Activated naive CD4-positive, alpha-beta T cell treated with anti-CD3 and anti-CD28 coated beads, Interleukin-2, amount 50 U/mL, for 24 hours (primary cell): ENCODE data around the gene NCAPD3.
A peak's percentile ranks its signal among the peaks of the same experiment; 100 is the strongest.

ENCODE experiments used
- H3K27ac Mint-ChIP-seq: one replicate; pipeline ENCODE4 v1.8.0; 2021; ENCODE audit warnings: mild to moderate bottlenecking, mixed read lengths
- H3K27me3 Mint-ChIP-seq: one replicate; pipeline ENCODE4 v1.8.0; 2021; ENCODE audit warnings: mixed read lengths
- H3K36me3 Mint-ChIP-seq: one replicate; pipeline ENCODE4 v1.8.0; 2021; ENCODE audit warnings: mixed read lengths
- H3K4me1 Mint-ChIP-seq: one replicate; pipeline ENCODE4 v1.8.0; 2021; ENCODE audit warnings: mixed read lengths
- H3K4me3 Mint-ChIP-seq: one replicate; pipeline ENCODE4 v1.8.0; 2021; ENCODE audit warnings: mild to moderate bottlenecking, mixed read lengths
- H3K9me3 Mint-ChIP-seq: one replicate; pipeline ENCODE4 v1.8.0; 2021; ENCODE audit warnings: mixed read lengths

The NCAPD3 gene

DNA sequence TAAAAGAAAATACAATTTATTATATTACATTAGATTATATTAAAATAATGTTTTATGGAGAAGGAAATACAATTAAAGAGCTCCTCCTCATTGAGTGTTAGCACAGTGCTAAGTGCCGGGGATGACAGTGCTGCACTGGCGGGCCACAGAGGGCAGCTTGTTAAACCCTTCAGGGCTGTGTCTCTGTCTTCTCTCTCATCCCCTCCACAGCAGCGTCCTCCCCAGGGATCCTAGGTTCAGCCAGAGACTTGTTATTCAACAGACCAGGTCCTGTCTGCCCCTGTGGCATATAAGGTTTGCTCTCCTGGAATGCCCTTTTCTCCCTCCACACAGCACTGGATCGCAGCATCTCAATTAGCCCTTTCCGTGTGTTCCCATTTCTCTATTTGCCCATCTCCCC is 15.2 kb upstream of the NCAPD3 start:
- no peaks in the 10 kb centered on the region for H3K9me3 Mint-ChIP-seq
- H3K27ac Mint-ChIP-seq, result no peak overlapping the region
- H3K27me3 Mint-ChIP-seq, result no peaks in the 10 kb centered on the region
- H3K36me3 Mint-ChIP-seq, result peaks cover 11% of the 10 kb centered on the region
- no peaks in the 10 kb centered on the region for H3K4me1 Mint-ChIP-seq
- H3K4me3 Mint-ChIP-seq, result no peak overlapping the region

DNA sequence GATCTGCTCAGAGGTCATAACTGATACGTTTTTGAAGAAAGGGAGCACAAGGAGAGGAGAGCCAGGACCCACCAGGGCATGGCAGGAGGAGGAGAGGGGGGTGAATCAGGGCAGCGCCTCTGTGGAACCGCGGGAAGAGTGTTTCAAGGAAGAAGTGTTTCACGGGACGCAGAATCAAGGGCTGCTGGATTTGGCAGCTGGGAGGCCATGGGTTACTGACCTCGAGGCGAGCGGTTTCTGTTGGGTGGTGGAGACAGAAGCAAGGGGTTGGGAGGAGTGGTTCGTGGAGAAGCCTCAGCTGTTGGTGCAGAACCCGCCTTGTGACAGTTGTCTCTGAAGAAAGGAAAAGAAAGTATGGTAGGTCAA is 13.8 kb upstream of the NCAPD3 start:
- H3K27me3 Mint-ChIP-seq, result no peaks in the 10 kb centered on the region
- peaks cover 5% of the 10 kb centered on the region for H3K4me1 Mint-ChIP-seq
- no peak overlapping the region for H3K27ac Mint-ChIP-seq
- H3K9me3 Mint-ChIP-seq, result no peaks in the 10 kb centered on the region
- H3K36me3 Mint-ChIP-seq, result peaks cover 11% of the 10 kb centered on the region
- H3K4me3 Mint-ChIP-seq, result no peak overlapping the region

DNA sequence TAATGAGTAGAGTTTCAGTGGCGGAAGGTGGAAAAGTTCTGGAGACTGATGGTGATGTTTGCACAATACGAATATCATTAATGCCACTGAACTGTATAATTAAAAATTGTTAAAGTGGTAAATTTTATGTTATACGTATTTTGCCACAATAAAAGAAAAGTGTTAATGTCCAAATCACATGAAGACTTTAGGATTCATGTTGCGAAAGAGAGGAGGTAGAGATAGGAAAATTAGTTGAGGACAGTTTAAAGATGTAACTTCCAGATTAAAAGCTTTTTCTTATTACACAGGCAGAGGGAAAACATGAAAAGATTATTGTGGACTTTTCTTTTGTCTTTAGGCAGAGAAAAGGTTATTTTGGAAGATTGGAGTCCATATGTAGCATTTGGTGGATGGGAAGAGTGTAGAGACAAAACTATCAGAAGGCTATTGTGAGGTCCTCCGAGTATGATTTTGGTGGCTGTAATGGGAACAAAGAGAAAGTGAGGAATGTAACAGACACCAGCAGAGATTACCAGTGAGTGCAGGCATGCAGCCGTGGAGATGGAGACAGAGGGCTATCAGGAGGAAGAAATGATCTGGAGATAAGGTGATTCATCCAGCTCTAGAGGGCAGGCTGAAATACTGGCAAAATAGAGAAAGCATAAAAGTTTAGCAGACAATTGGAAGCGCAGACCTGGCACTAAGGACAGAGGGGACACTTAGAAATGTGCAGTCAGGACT is 13.2 kb upstream of the NCAPD3 start:
- H3K4me3 Mint-ChIP-seq, result no peak overlapping the region
- no peaks in the 10 kb centered on the region for H3K27me3 Mint-ChIP-seq
- no peaks in the 10 kb centered on the region for H3K9me3 Mint-ChIP-seq
- H3K27ac Mint-ChIP-seq, result no peak overlapping the region
- H3K4me1 Mint-ChIP-seq, result peaks cover 11% of the 10 kb centered on the region
- H3K36me3 Mint-ChIP-seq, result peaks cover 10% of the 10 kb centered on the region

DNA sequence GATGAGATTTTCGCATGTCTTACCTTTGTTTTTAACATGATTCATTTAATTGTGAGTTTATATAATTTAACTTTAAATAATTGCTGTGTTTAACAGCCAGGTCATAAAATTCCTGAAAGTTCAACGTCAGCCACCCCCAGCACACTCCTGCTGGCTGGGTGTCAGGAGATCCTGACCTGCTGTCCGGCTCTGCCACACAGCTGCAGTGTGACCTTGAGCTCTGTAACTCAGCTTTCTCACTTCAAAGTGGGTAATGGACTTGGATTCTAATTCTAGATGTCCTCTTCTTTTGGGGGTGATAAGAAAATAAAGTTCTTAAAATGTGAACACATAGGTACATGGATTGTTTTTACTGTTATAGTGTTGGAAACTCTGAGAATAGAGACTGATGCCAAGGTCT is 11.6 kb upstream of the NCAPD3 start:
- peaks cover 8% of the 10 kb centered on the region for H3K36me3 Mint-ChIP-seq

DNA sequence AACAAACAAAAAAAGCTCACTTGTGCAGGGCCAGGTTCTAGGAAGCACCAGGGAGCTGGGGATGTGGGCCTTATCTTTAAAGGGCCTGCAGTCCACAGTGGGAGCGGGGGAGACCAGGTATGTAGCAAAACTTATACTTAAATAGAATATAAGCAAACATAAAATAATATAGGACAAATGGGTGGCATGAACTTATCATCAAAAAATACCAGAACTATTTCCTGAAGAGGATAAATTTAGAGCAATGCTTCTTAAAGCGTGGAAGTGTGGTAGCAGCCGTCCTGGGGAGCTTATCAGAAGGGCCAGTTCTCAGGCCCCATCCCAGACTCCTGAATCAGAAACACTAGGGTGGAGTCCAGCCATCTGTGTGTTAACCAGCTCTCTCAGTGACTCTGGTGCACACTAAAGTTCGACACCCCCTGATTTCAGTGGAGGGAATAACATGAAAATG is 10.0 kb upstream of the NCAPD3 start:
- H3K4me1 Mint-ChIP-seq, result peaks cover 39% of the 10 kb centered on the region
- H3K4me3 Mint-ChIP-seq, result no peak overlapping the region
- H3K27me3 Mint-ChIP-seq, result no peaks in the 10 kb centered on the region
- no peaks in the 10 kb centered on the region for H3K9me3 Mint-ChIP-seq
- no peak overlapping the region for H3K27ac Mint-ChIP-seq
- H3K36me3 Mint-ChIP-seq, result peaks cover 9% of the 10 kb centered on the region

More for the DNA sequence above, 11.6 kb upstream of the NCAPD3 start:
- H3K27me3 Mint-ChIP-seq, result no peaks in the 10 kb centered on the region
- no peak overlapping the region for H3K27ac Mint-ChIP-seq
- no peaks in the 10 kb centered on the region for H3K9me3 Mint-ChIP-seq
- H3K4me1 Mint-ChIP-seq, result peaks cover 23% of the 10 kb centered on the region
- no peak overlapping the region for H3K4me3 Mint-ChIP-seq

DNA sequence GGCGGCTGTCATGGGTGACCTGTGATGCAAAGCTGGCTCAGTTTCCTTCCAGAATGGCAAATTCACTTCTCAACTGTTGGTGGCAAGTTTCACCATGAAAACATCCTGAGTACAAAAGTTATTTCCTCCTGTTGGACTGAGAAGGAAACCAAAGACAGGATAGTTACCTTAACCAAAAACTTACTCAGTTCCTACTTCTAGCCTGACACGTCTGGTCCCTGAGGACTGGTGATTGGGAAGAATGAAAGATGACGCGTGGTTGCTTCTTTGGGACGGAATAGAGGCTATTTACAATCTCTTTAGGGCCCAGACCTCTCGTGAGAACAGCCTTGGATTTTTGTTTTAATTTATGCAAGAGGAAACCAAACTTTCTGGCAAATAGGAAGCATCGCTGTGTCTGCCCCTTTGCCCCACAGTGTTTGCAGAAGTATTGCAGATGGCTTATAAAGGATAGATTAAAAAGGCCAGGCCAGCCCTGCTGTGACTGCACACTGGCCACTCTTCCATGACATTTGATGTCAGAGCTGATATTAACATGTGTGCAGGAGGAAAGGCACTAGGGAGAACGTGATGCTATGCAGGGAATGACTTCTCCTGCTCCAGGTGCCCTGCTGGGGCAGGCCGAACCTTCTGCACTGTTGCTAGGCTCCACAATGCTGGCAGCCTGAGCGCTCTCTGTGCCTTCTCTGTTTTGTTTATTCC is 8.3 kb upstream of the NCAPD3 start:
- Mint-ChIP-seq H3K9me3 (no peaks in the 10 kb centered on the region), H3K4me1 (peaks cover 56% of the 10 kb centered on the region), H3K4me3 (no peak overlapping the region), H3K27me3 (no peaks in the 10 kb centered on the region), H3K27ac (peak overlapping the region; percentile 51), H3K36me3 (peaks cover 8% of the 10 kb centered on the region)

DNA sequence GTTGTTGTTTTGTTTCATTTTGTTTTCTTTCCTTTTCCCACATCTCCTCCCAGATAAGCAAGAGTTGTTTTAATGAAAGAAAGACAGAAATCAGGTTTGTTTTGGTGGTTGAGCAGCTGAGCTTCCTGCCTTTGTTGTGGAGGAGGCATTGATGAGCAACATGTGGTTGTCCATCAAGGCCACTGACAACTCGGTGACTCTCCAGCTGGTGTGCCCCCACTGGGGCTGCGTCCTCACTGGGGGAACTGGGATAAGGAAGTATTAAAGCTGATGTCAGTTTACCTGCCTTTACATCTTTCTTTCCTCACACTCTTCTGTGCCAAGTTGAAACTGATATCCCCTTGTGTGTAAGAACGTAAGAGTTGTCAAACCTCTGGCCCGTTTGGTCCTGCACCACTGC is 6.6 kb upstream of the NCAPD3 start:
- H3K27me3 Mint-ChIP-seq, result no peaks in the 10 kb centered on the region
- peaks cover 73% of the 10 kb centered on the region for H3K4me1 Mint-ChIP-seq
- no peak overlapping the region for H3K4me3 Mint-ChIP-seq
- peaks cover 6% of the 10 kb centered on the region for H3K36me3 Mint-ChIP-seq
- peak overlapping the region; percentile 65 for H3K27ac Mint-ChIP-seq
- H3K9me3 Mint-ChIP-seq, result no peaks in the 10 kb centered on the region

DNA sequence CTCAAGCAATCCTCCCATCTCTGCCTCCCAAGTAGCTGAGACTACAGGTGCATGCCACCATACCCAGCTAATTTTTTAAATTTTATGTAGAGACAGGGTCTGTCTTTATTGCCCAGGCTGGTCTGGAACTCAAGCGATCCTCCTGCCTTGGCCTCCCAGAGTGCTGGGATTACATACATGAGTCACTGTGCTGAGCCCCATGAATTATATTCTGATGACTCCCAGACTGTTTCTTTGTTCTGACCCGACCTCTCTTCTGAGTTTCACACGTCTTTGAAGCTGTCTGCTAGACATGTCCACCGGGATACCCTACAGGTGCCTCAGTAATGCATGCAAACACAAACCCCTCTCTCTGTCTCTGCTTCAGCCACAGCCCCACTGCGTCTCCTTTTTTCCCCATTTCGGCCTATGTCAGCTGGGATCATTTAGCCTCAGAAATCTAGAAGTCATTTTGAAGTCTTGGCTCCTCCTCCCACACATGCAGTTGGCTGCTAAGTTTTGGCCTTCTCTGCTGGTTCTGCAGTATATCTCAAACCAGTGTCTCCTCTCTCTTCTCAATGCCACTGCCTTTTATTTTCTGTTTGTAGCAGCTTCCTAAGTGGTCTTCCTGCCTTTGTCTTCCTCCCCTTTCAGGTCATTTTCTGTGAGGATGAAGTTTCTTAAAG is 5.5 kb upstream of the NCAPD3 start:
- no peaks in the 10 kb centered on the region for H3K27me3 Mint-ChIP-seq
- H3K36me3 Mint-ChIP-seq, result peaks cover 3% of the 10 kb centered on the region
- H3K27ac Mint-ChIP-seq, result no peak overlapping the region
- peak overlapping the region; percentile 47 for H3K4me3 Mint-ChIP-seq
- H3K9me3 Mint-ChIP-seq, result no peaks in the 10 kb centered on the region
- peaks cover 76% of the 10 kb centered on the region for H3K4me1 Mint-ChIP-seq

DNA sequence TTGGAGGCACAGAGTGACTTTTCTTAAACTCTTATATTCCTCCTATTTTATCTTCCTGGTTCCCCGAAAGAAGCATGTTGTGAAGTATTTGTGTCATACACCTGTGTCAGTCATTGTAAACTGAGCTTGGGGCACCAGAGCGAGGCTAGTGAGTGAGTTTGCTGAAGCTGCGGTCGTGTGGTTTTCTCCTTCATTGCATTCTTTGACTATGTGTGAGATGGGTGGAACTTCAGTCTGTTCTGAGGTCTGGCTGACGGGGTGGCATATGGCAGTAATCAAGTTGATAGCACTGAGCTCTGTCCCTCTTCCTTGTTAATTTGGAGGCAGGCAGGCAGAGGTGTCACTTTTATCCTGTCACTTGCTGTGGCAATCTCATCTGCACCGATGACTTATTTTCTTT is 4.9 kb upstream of the NCAPD3 start:
- Mint-ChIP-seq H3K9me3 (no peaks in the 10 kb centered on the region), H3K4me1 (peaks cover 76% of the 10 kb centered on the region), H3K27me3 (no peaks in the 10 kb centered on the region), H3K4me3 (no peak overlapping the region), H3K27ac (no peak overlapping the region), H3K36me3 (peaks cover 3% of the 10 kb centered on the region)

DNA sequence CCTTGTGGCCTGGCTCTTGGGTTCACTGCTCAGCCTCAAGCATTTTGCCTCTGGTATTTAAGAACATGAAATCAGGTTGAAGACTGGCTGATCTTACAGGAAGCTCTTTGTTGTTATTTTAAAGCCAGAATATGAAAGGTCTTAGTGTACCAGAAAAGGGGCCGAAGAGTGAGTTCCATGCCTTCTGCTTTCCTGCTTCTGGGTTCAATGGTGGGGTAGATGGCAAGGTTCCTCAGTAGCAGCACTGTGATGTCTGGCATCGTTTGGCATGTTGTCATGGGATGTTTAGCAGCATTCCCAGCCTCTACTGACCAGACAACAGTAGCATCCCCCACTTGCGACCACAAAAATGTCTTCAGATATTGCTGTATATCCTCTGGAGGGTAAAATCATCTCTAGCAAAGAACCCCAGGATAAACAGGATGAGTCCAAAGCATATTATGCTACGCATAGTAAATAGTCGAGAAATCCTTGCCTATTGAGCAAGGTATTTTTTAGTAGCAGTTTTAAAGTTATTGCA is 3.1 kb upstream of the NCAPD3 start:
- H3K27ac Mint-ChIP-seq, result no peak overlapping the region
- no peaks in the 10 kb centered on the region for H3K9me3 Mint-ChIP-seq
- H3K4me1 Mint-ChIP-seq, result peaks cover 78% of the 10 kb centered on the region
- peaks cover 3% of the 10 kb centered on the region for H3K36me3 Mint-ChIP-seq
- no peaks in the 10 kb centered on the region for H3K27me3 Mint-ChIP-seq
- peak overlapping the region; percentile 49 for H3K4me3 Mint-ChIP-seq

DNA sequence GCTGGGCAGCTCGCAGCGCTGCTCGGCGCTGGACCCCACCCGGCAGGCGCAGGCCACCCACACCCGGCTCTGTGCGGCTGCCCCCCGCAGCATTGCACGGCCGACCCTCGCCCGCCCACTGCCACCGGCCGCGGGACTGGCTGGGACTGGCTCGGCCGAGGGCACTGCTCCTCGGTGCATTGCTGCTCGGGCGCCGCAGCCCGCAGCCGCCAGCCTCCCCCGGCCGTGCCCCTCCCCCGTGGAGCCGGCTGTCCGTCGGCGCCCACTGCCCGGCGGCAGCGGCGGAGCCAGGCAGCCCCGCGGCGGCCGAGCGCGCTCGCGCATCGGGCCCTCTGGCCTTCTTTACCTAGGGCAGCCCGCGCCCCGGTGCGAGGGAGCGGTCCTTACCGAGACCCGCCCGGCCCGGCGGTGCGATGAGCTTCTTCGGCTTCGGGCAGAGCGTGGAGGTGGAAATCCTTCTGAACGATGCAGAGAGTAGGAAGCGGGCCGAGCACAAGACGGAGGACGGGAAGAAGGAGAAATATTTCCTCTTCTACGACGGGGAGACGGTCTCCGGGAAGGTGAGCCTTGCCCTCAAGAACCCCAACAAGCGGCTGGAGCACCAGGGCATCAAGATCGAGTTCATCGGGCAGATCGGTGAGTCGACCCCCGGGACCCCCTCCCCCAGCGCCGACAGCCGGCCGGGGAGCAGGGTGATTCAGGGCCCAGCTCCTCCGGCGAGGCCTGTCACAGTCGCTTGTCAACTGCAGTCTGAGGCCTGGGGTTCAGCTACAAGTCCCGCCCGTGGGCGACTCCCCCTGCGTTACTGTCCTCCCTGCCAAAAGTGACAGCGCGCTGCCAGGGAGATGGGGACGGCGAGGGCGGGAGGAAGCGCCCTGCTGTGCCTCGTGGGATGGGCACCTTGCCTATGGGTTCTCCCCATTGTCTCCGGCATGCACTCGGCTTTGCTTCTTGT is 1.2 kb upstream of the NCAPD3 start:
- Mint-ChIP-seq H3K4me1 (peaks cover 74% of the 10 kb centered on the region), H3K9me3 (no peaks in the 10 kb centered on the region), H3K4me3 (peak overlapping the region; percentile 93), H3K27me3 (no peaks in the 10 kb centered on the region), H3K36me3 (peaks cover 7% of the 10 kb centered on the region), H3K27ac (peak overlapping the region; percentile 94)

DNA sequence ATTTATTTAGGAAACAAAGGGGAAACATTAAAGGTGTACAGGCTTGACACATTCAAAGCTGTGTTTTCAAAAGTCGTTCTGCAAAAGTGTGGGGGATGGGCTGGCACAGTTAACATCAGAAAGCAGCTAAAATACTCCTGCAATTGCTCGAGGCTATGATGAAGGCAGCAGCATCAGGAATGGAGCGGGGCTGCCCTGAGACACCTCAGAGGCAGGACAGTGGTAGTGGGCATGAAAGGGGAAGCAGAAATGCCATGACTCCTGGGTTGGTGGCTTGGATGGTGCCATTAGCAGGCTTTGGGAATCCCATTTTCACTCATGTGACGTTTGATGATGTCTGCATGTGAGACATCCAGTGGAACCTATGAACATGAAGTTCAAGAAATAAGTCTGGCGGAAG is 646 bp downstream of the NCAPD3 start:
- H3K4me1 Mint-ChIP-seq, result peaks cover 68% of the 10 kb centered on the region
- no peaks in the 10 kb centered on the region for H3K27me3 Mint-ChIP-seq
- H3K9me3 Mint-ChIP-seq, result no peaks in the 10 kb centered on the region
- peak overlapping the region; percentile 94 for H3K27ac Mint-ChIP-seq
- peak overlapping the region; percentile 96 for H3K4me3 Mint-ChIP-seq
- peaks cover 15% of the 10 kb centered on the region for H3K36me3 Mint-ChIP-seq

DNA sequence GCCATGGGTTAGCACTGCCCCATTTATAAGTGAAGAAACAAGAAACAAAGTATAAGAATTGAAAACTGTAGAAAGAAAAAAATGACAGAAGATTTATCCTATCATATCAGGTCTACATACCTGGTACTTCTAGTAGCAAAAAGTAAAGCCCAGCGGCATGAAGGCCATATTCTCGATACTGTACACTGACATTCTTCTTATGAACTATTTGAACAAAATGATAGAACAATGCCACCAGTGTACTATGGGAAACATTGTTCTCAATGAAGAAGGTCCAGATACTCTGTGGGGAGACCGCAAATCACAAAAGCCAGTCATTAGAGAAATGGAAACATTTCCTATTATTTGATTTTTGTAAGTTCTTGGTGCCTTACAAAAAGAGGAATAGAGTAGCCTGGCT is 7.0 kb downstream of the NCAPD3 start:
- no peak overlapping the region for H3K4me3 Mint-ChIP-seq
- no peak overlapping the region for H3K27ac Mint-ChIP-seq
- H3K4me1 Mint-ChIP-seq, result peaks cover 60% of the 10 kb centered on the region
- H3K36me3 Mint-ChIP-seq, result peaks cover 24% of the 10 kb centered on the region
- no peaks in the 10 kb centered on the region for H3K9me3 Mint-ChIP-seq
- H3K27me3 Mint-ChIP-seq, result no peaks in the 10 kb centered on the region

DNA sequence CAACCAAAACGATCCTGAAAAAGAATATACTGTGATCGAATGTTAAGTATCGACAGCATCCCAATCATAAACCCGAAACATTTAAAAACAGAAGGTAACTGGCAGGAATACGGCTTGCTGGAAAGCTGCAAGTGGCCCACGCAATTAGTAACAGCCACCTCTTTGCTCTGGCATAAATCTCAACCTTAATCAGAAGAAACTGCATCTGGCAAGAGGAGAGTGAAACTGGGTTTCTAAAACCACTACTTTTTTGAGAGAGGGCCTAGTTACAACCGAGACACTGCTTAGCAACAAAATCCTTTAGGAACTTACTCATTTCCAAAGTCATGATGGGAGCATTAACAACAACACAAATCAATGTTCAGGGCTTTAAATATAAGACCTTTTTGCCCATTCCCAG is 7.9 kb downstream of the NCAPD3 start:
- H3K27ac Mint-ChIP-seq, result no peak overlapping the region
- no peak overlapping the region for H3K4me3 Mint-ChIP-seq
- H3K36me3 Mint-ChIP-seq, result peaks cover 24% of the 10 kb centered on the region
- peaks cover 56% of the 10 kb centered on the region for H3K4me1 Mint-ChIP-seq
- H3K27me3 Mint-ChIP-seq, result no peaks in the 10 kb centered on the region
- no peaks in the 10 kb centered on the region for H3K9me3 Mint-ChIP-seq
